Measurements from ENCODE around the gene LENG1.

LENG1 gene

DNA sequence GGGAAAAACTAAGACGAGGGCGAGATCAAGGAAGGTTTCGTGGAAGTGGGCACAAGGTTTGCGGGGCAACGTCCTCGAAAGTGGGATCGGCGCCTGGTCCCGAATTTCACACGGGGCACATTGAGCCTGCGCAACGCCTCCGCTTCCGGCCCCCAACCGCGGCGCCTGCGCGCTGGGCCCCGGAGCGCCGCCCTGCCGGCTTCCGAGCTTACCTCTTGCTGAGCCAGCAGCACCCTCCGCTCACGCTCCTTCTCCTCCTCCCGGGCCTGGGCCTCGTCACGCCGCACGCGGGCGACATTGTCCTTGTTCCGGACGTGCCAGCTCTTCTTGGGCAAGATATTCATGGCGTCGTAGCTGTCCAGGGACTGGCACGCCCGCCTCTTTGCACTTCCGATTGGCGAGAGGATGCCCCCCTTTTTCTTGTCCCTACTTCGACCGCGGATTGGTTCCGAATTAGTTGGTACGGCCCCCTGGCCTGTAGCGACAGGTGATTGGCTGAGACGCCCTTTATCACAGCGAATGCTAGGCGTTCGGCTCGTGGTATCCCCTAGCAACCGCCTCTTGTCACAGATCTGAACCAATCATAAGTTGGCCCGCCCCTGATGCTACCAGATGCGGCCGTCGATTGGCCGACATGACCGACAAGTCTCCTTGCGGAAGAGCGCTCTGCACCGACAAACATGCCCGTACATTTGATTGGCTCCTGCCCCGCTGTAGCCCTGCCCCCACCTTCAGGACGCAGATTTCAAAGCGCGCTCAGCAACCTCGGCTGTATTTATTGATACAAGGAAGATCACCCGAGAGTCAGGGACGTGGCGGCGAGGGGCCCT, at the start of gene LENG1:
TSS of gene LENG1 (minus strand) at position 370 of the 830 bp plus-strand sequence. CDS start at position 344, 26 bp downstream.
- Histone ChIP-seq H3K27ac (ENCODE audit: low read length) (peak within 1 kb of the TSS; percentile 88), H3K4me1 (ENCODE audit: low read length) (peaks cover 13% of the 10 kb centered on the region; the same call in 1 of the 2 replicates)
- peak; percentile 100 for DNase-seq

DNA sequence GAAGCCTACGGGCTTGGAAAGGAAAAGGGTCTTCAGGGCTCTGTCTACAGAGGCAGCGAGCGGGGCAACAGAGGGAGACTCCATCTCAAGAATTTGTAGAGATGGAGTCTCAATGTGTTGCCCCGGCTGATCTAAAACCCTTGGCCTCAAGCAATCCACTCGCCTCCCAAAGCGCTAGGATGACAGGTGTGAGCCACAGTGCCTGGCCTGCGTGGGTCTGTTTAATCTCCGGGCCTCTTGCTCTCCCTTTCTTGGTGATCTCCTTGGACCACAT, 49.2 kb upstream of the LENG1 start:
- peaks cover 65% of the 10 kb centered on the region for H3F3A ChIP-seq (ENCODE audit: insufficient read depth, low read length)
- DNase-seq = no peak
- no peaks in the 10 kb centered on the region for H3K27me3 ChIP-seq (replicated peaks; ENCODE audit: insufficient read depth, low read length)
- no peaks in the 10 kb centered on the region for H3K9me2 ChIP-seq (replicated peaks; ENCODE audit: insufficient read depth, low read length)
- no peak overlapping the region for H3K9ac ChIP-seq (ENCODE audit: low read length)
- no peak overlapping the region for H3K4me3 ChIP-seq (ENCODE audit: low read length)
- H3K4me2 ChIP-seq (ENCODE audit: low read depth, low read length) = no peak overlapping the region
- peaks cover 27% of the 10 kb centered on the region for H3K36me3 ChIP-seq (replicated peaks; ENCODE audit: insufficient read depth, low read length)
- peaks cover 35% of the 10 kb centered on the region for H3K79me2 ChIP-seq (ENCODE audit: low read length)
- H3K9me3 ChIP-seq (replicated peaks; ENCODE audit: insufficient read depth, low read length) = no peaks in the 10 kb centered on the region
- TF ChIP-seq, protein P1, sequence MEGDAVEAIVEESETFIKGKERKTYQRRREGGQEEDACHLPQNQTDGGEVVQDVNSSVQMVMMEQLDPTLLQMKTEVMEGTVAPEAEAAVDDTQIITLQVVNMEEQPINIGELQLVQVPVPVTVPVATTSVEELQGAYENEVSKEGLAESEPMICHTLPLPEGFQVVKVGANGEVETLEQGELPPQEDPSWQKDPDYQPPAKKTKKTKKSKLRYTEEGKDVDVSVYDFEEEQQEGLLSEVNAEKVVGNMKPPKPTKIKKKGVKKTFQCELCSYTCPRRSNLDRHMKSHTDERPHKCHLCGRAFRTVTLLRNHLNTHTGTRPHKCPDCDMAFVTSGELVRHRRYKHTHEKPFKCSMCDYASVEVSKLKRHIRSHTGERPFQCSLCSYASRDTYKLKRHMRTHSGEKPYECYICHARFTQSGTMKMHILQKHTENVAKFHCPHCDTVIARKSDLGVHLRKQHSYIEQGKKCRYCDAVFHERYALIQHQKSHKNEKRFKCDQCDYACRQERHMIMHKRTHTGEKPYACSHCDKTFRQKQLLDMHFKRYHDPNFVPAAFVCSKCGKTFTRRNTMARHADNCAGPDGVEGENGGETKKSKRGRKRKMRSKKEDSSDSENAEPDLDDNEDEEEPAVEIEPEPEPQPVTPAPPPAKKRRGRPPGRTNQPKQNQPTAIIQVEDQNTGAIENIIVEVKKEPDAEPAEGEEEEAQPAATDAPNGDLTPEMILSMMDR (IDR thresholded peaks at IDR 0.05; ENCODE audit: low read length) = no peak
- TF ChIP-seq EZH2phosphoT487 (IDR thresholded peaks at IDR 0.05; ENCODE audit: low read length) (no peak), EZH2 (optimal IDR thresholded peaks at IDR 0.05; ENCODE audit: low read depth, low read length) (no peak)
- no peak overlapping the region for H3K27ac ChIP-seq (ENCODE audit: low read length)
- H4K20me1 ChIP-seq (ENCODE audit: insufficient read depth, low read length) = peaks cover 62% of the 10 kb centered on the region
- peaks cover 13% of the 10 kb centered on the region; the same call in 1 of the 2 replicates for H3K4me1 ChIP-seq (ENCODE audit: low read length)
- H2AFZ ChIP-seq (ENCODE audit: low read length) = no peak overlapping the region

More for the DNA sequence above, at the start of gene LENG1:
- Histone ChIP-seq H4K20me1 (ENCODE audit: insufficient read depth, low read length) (no peaks in the 10 kb centered on the region), H3K36me3 (replicated peaks; ENCODE audit: insufficient read depth, low read length) (no peaks in the 10 kb centered on the region), H3K9me2 (replicated peaks; ENCODE audit: insufficient read depth, low read length) (no peaks in the 10 kb centered on the region), H3K79me2 (ENCODE audit: low read length) (peaks cover 30% of the 10 kb centered on the region), H3K27me3 (replicated peaks; ENCODE audit: insufficient read depth, low read length) (0 out of 2 replicates have a peak, but pooled peaks cover 5% of the 10 kb centered on the region), H3F3A (ENCODE audit: insufficient read depth, low read length) (peaks cover 14% of the 10 kb centered on the region), H3K4me2 (ENCODE audit: low read depth, low read length) (peak within 1 kb of the TSS; percentile 91), H3K9me3 (replicated peaks; ENCODE audit: insufficient read depth, low read length) (no peaks in the 10 kb centered on the region), H3K9ac (ENCODE audit: low read length) (peak within 1 kb of the TSS; percentile 81), H2AFZ (ENCODE audit: low read length) (peak within 1 kb of the TSS; percentile 88), H3K4me3 (ENCODE audit: low read length) (peak within 1 kb of the TSS; percentile 82)
- TF ChIP-seq EZH2phosphoT487 (IDR thresholded peaks at IDR 0.05; ENCODE audit: low read length) = no peak
- TF ChIP-seq EZH2 (optimal IDR thresholded peaks at IDR 0.05; ENCODE audit: low read depth, low read length) = no peak
- TF ChIP-seq, protein P1 (IDR thresholded peaks at IDR 0.05; ENCODE audit: low read length) = peak; percentile 20; the same call in 1 of the 2 replicates

DNA sequence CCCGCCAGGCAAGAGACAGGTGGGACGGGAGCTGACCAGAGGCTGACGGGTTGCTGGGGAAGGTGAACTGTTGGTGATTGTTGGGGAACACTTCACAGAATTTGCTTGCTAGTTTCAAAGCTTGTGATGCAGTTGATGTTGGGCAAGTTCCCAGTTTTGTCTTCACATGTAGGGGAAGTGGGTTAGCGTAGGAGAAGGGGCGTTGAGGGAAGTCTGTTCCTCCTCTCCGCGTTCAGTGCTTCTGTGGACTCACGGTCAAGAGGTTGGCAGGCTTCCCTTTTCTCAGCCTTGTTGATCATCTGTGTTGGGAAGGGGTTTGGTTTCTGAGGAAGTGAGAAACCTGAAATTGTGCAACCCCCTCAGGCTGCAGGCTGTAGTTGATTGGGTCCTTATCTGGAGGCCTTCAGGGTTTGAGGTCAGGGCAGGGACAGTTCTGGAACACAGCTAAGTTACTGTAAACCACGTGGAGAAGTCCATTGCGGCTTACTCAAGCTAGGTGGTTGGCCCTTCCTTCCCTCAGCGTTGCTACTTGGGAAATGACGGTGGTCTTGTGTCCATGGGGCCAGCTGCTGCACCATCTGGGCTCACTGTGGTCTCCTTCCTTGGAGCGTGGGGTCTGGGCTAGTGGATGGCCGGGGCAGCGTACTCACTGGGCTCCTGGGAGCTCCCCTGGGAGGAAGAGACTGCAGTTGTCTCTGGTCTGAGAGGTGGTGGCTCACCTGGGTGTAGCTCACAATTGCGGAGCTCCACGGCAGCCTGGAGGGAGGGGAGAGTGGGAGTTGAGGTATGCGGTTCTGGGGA, 48.7 kb upstream of the LENG1 start:
- Histone ChIP-seq H3K27me3 (replicated peaks; ENCODE audit: insufficient read depth, low read length) (no peaks in the 10 kb centered on the region), H3K9ac (ENCODE audit: low read length) (no peak overlapping the region), H3K9me2 (replicated peaks; ENCODE audit: insufficient read depth, low read length) (no peaks in the 10 kb centered on the region), H3K79me2 (ENCODE audit: low read length) (peaks cover 40% of the 10 kb centered on the region), H3K27ac (ENCODE audit: low read length) (no peak overlapping the region), H3K4me3 (ENCODE audit: low read length) (no peak overlapping the region), H4K20me1 (ENCODE audit: insufficient read depth, low read length) (peaks cover 68% of the 10 kb centered on the region), H3K4me1 (ENCODE audit: low read length) (peaks cover 18% of the 10 kb centered on the region), H3K36me3 (replicated peaks; ENCODE audit: insufficient read depth, low read length) (peaks cover 32% of the 10 kb centered on the region), H3F3A (ENCODE audit: insufficient read depth, low read length) (peaks cover 71% of the 10 kb centered on the region), H2AFZ (ENCODE audit: low read length) (no peak overlapping the region), H3K4me2 (ENCODE audit: low read depth, low read length) (no peak overlapping the region), H3K9me3 (replicated peaks; ENCODE audit: insufficient read depth, low read length) (no peaks in the 10 kb centered on the region)
- DNase-seq = no peak
- TF ChIP-seq, protein P1 (IDR thresholded peaks at IDR 0.05; ENCODE audit: low read length) = no peak
- TF ChIP-seq EZH2phosphoT487 (IDR thresholded peaks at IDR 0.05; ENCODE audit: low read length) (no peak), EZH2 (optimal IDR thresholded peaks at IDR 0.05; ENCODE audit: low read depth, low read length) (no peak)
